Adrenal gland (tissue), 12 donors: ENCODE measurements around the gene MDM4. TPM values are rescaled to one million over a fixed set of nuclear protein-coding genes. Genes with fewer than 3 reads are reported as not detected.
A peak's percentile ranks its signal among the peaks of the same experiment; 100 is the strongest.

ENCODE experiments used
- DNase-seq, 7 donors: peaks; one replicate each; pipeline ENCODE4 v3.0.0-alpha.2; 2019 to 2020
- H3K27ac ChIP-seq, 5 donors: fragments of 200-600 bp; sonication (generic) in 4 of 5; 1 replicate in 3 of 5; 2 replicates in 2 of 5; pipeline versions ENCODE4 v1.5.1 to v1.8.0; 2016 to 2020; ENCODE audit warnings: mild to moderate bottlenecking in 1 of 5
- H3K27me3 ChIP-seq: fragments of 200-600 bp; 2 replicates; pipeline ENCODE4 v1.8.0; 2021
- H3K36me3 ChIP-seq, 2 donors: fragments of 200-600 bp; replicated peaks in 1 of 2; 1 replicate in 1 of 2; 2 replicates in 1 of 2; pipeline versions ENCODE4 v1.5.1 to v1.8.0; 2018 to 2022
- H3K4me1 ChIP-seq, 2 donors: fragments of 200-600 bp; replicated peaks in 1 of 2; 1 replicate in 1 of 2; 2 replicates in 1 of 2; pipeline versions ENCODE4 v1.5.1 to v1.8.0; 2018 to 2021
- H3K4me3 ChIP-seq, 4 donors: fragments of 200-600 bp; sonication (generic) in 3 of 4; one replicate each; pipeline ENCODE4 v1.5.1; 2016 to 2018
- H3K9me3 ChIP-seq, 3 donors: fragments of 200-600 bp; sonication (generic) in 1 of 3; replicated peaks in 1 of 3; 1 replicate in 2 of 3; 2 replicates in 1 of 3; pipeline versions ENCODE4 v1.5.1 to v1.8.0; 2016 to 2021
- CTCF ChIP-seq, 6 experiments: fragments of 450-650 bp in 4 of 6; fragments of 200-600 bp in 2 of 6; sonication (generic) in 1 of 6; IDR thresholded peaks; 1 replicate in 5 of 6; 2 replicates in 1 of 6; pipeline versions ENCODE4 v1.5.1 to v1.8.0; 2016 to 2021; ENCODE audit warnings: antibody characterized with exemption in 6 of 6, mild to moderate bottlenecking in 2 of 6, moderate library complexity in 1 of 6
- POLR2A ChIP-seq, 2 donors: fragments of 450-650 bp; IDR thresholded peaks; one replicate each; pipeline ENCODE4 v1.6.1; 2017; ENCODE audit warnings: antibody characterized with exemption in 2 of 2, mild to moderate bottlenecking in 2 of 2, moderate library complexity in 1 of 2
- WGBS, 4 donors: extraction: QIAGEN DNeasy Blood & Tissue Kit in 2 of 4; methylation state at CpG; one replicate each; pipeline versions ENCODE4 v1.1.5 to v1.1.7; 2013 to 2017; 5-methylcytosine and 5-hydroxymethylcytosine counted together
- intact Hi-C, 2 donors: fragments of 100-400 bp; cut with DNase I; formaldehyde crosslinking; loops; one replicate each; pipeline versions ENCODE4 v1.14.1 to v1.15.0; 2022 to 2023
- polyA plus RNA-seq, 3 donors: library from polyadenylated mRNA; stranded (reverse); fragments of 200-250 nt in 2 of 3; fragments of 350-450 nt in 1 of 3; fragmentation: Illumina TruSeq in 1 of 3; extraction: RNeasy Lipid Tissue Mini Kit (QIAGEN cat#74804) in 1 of 3; gene quantifications; one replicate each; pipeline ENCODE4 v1.2.3, GENCODE V29; 2013 to 2014
- total RNA-seq, 9 donors: library from RNA; depleted of rRNA in 4 of 9; stranded (reverse); fragments of >200 nt in 4 of 9; fragments of 120-200 nt in 1 of 9; fragmentation: NEBNext Ultra II Directional in 1 of 9; extraction: Animal tissue kit (Norgen Biotek cat#: 25700) in 1 of 9; gene quantifications; one replicate each; pipeline versions ENCODE4 v1.1.0 to v1.2.4, GENCODE V29; 2013 to 2023
- donor health status: healthy with polysubstance abuse.
- donor health status: Bipolar disorder and iron deficiency.
- donor health status: DM: yes; HTN: yes; CAD: no.
- donor health status: DM: no; HTN: no; CAD: no.
- donor health status: DM: no; HTN: no; CAD: no.
- donor health status: DM: yes; HTN: yes; CAD: no.

Gene MDM4
- total and polyA plus RNA-seq, 12 donors, result 11.3 to 77.4 (median 42.8) TPM

- intact Hi-C loops, result no loop called here
- WGBS, 4 donors, result 0 to 1% (median 1%) methylated on average over 27 of the region's 27 CpGs
- Histone ChIP-seq H3K9me3 (no peaks in the 10 kb centered on the region), H3K4me3 (peak overlapping the region in 2 of 4 donors; percentile 30 to 50), H3K27me3 (no peaks in the 10 kb centered on the region), H3K27ac (peak overlapping the region; percentile 54 to 79 (median 77)), H3K36me3 (no peaks in the 10 kb centered on the region), H3K4me1 (peaks cover 0 to 11% of the 10 kb centered on the region in 2 donors)
- TF ChIP-seq CTCF (IDR thresholded peaks at IDR 0.05) (no peak), POLR2A (IDR thresholded peaks at IDR 0.05) (peak in 1 of 2 donors; percentile 8)
- DNase-seq, result peak; percentile 56 to 91 (median 77)
These were observed 9.8 kb upstream of the MDM4 start for GRCh38 chr1:204506201-204506968.

DNA sequence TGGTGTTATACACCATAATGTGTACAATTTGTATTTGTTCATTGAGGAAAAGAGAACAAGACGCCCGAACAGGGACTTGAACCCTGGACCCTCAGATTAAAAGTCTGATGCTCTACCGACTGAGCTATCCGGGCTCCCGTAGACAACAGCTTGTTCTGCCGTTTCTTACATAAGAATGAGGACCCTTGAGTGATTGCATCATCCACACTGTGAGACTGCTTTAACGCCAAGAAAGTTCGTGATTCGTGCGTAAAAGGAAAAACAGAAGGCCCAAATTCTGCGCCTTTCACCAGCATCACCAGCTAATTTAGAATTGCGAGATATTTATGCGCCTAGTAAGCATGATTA, 9.3 kb upstream of the MDM4 start:
- Histone ChIP-seq H3K27me3 (no peaks in the 10 kb centered on the region), H3K4me1 (peaks cover 0 to 11% of the 10 kb centered on the region in 2 donors), H3K4me3 (peak overlapping the region in 2 of 4 donors; percentile 49 to 58), H3K9me3 (no peaks in the 10 kb centered on the region), H3K36me3 (no peaks in the 10 kb centered on the region), H3K27ac (peak overlapping the region; percentile 54 to 79 (median 77))
- intact Hi-C loops, result no loop called here
- peak; percentile 75 to 97 (median 86) for DNase-seq
- TF ChIP-seq POLR2A (IDR thresholded peaks at IDR 0.05) (no peak), CTCF (IDR thresholded peaks at IDR 0.05) (no peak)
- WGBS, 4 donors, result 0 to 2% (median 0%) methylated on average over 13 of the region's 13 CpGs

- Histone ChIP-seq H3K27ac (peak overlapping the region; percentile 35 to 79 (median 77)), H3K9me3 (no peaks in the 10 kb centered on the region), H3K27me3 (no peaks in the 10 kb centered on the region), H3K4me3 (peak overlapping the region in 2 of 4 donors; percentile 49 to 58), H3K36me3 (no peaks in the 10 kb centered on the region), H3K4me1 (peaks cover 0 to 11% of the 10 kb centered on the region in 2 donors)
- peak in 3 of 7 donors; percentile 28 to 48 (median 35) for DNase-seq
- WGBS, 4 donors, result 1 to 3% (median 2%) methylated on average over 17 to 22 of the region's 22 CpGs
- intact Hi-C loops, result no loop called here
- TF ChIP-seq POLR2A (IDR thresholded peaks at IDR 0.05), result peak in 1 of 2 donors; percentile 50
- TF ChIP-seq CTCF (IDR thresholded peaks at IDR 0.05), result no peak
These were observed 8.7 kb upstream of the MDM4 start for GRCh38 chr1:204507317-204508105.

DNA sequence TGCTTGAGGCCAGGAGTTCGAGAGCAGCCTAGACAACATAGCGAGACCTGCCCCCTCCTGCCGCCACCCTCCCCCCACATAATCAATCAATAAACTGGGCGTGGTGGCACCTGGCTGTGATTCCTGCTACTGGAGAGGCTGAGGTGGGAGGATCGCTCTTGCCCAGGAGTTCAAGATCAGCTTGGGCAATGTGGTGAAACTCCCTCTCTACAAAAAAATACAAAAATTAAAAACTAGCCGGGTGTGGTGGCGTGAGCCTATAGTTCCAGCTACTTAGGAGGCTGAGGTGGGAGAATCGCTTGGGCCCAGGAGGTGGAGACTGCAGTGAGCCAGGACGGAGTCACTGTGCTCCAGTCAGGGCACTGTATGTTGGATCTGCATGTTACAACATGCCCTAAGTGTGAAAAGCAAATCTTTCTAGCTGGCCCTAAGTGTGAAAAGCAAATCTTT, 7.0 kb upstream of the MDM4 start:
- Histone ChIP-seq H3K9me3 (no peaks in the 10 kb centered on the region), H3K36me3 (no peaks in the 10 kb centered on the region), H3K27me3 (no peaks in the 10 kb centered on the region), H3K4me3 (no peak overlapping the region), H3K4me1 (peaks cover 0 to 7% of the 10 kb centered on the region in 2 donors), H3K27ac (no peak overlapping the region)
- TF ChIP-seq CTCF (IDR thresholded peaks at IDR 0.05), result no peak
- TF ChIP-seq POLR2A (IDR thresholded peaks at IDR 0.05), result no peak
- intact Hi-C loops, result no loop called here
- 79 to 87% (median 83%) methylated on average over 5 to 9 of the region's 9 CpGs for WGBS, 4 donors
- DNase-seq, result no peak
